SK-N-SH (cell line): ENCODE results near the gene TMC1. TPM values are rescaled to one million over a fixed set of nuclear protein-coding genes. Genes with fewer than 3 reads are reported as not detected.

ENCODE experiments used
- CTCF ChIA-PET: fragments of 300-600, 350-600 bp; formaldehyde crosslinking; extraction: SDS; loops from one replicate; lab custom pipeline; 2021; lab: Yijun Ruan, JAX
- POLR2A ChIA-PET: fragments of 350-600 bp; sonication (Branson Sonifier 250); formaldehyde crosslinking; extraction: SDS; loops from one replicate; lab custom pipeline; 2020; ENCODE audit warnings: antibody characterized with exemption, inconsistent platforms; lab: Yijun Ruan, JAX
- DNase-seq: peaks from one replicate; pipeline ENCODE4 v3.0.0; 2012
- H2AFZ ChIP-seq: fragments of 200-600 bp; sonication (generic); 2 replicates; pipeline ENCODE4 v1.8.1; 2016; ENCODE audit warnings: antibody characterized with exemption, mild to moderate bottlenecking, low read depth
- H3F3A ChIP-seq: fragments of 200-600 bp; sonication (generic); replicated peaks from 2 replicates; pipeline ENCODE3; 2016; ENCODE audit warnings: antibody characterized with exemption, mild to moderate bottlenecking; ENCODE audit not compliant: insufficient read depth
- H3K27ac ChIP-seq, 2 experiments: fragments of 200-500 bp in 1 of 2; fragments of 200-600 bp in 1 of 2; sonication (Bioruptor generic) in 1 of 2; sonication (generic), shearing (Covaris generic) in 1 of 2; 2 replicates each; pipeline versions ENCODE4 v1.5.1 to v1.6.1; 2014 to 2016; ENCODE audit warnings: low read depth in 2 of 2, inconsistent platforms in 1 of 2, low read length in 1 of 2, mild to moderate bottlenecking in 1 of 2, mixed read lengths in 1 of 2
- H3K27me3 ChIP-seq: fragments of 200-600 bp; sonication (generic), shearing (Covaris generic); 2 replicates; pipeline ENCODE4 v1.6.1; 2016; ENCODE audit warnings: mixed run types; ENCODE audit not compliant: insufficient read depth
- H3K36me3 ChIP-seq, 2 experiments: fragments of 200-500 bp in 1 of 2; fragments of 200-600 bp in 1 of 2; sonication (Bioruptor generic) in 1 of 2; sonication (generic) in 1 of 2; replicated peaks in 1 of 2; 2 replicates each; pipeline versions ENCODE3 to v1.5.1; 2014 to 2016; ENCODE audit warnings: low read length in 1 of 2, mild to moderate bottlenecking in 1 of 2; ENCODE audit not compliant: insufficient read depth in 2 of 2, control insufficient read depth in 1 of 2
- H3K4me1 ChIP-seq, 2 experiments: fragments of 200-500 bp in 1 of 2; fragments of 200-600 bp in 1 of 2; sonication (Bioruptor generic) in 1 of 2; sonication (generic), shearing (Covaris generic) in 1 of 2; 2 replicates each; pipeline versions ENCODE4 v1.5.1 to v1.6.1; 2014 to 2016; ENCODE audit warnings: low read depth in 1 of 2, low read length in 1 of 2, mixed run types in 1 of 2; ENCODE audit not compliant: insufficient read depth in 2 of 2, control insufficient read depth in 1 of 2
- H3K4me2 ChIP-seq: fragments of 200-600 bp; sonication (generic), shearing (Covaris generic); 2 replicates; pipeline ENCODE4 v1.6.1; 2017; ENCODE audit warnings: mixed run types
- H3K4me3 ChIP-seq, 2 experiments: fragments of 200-500 bp in 1 of 2; fragments of 200-600 bp in 1 of 2; sonication (Bioruptor generic) in 1 of 2; sonication (generic), shearing (Covaris generic) in 1 of 2; 2 replicates each; pipeline versions ENCODE4 v1.5.1 to v1.8.1; 2014 to 2016; ENCODE audit warnings: low read depth in 2 of 2, inconsistent platforms in 1 of 2, low read length in 1 of 2, mild to moderate bottlenecking in 1 of 2, mixed read lengths in 1 of 2, moderate library complexity in 1 of 2
- H3K79me2 ChIP-seq: fragments of 200-600 bp; sonication (generic); 2 replicates; pipeline ENCODE4 v1.8.1; 2017; ENCODE audit warnings: mild to moderate bottlenecking; ENCODE audit not compliant: insufficient read depth
- H3K9ac ChIP-seq: fragments of 200-600 bp; sonication (generic); 2 replicates; pipeline ENCODE4 v1.6.1; 2017; ENCODE audit warnings: mixed run types
- H3K9me2 ChIP-seq: fragments of 200-600 bp; sonication (generic); 2 replicates; pipeline ENCODE4 v1.6.1; 2017; ENCODE audit warnings: mixed run types
- H3K9me3 ChIP-seq: fragments of 200-600 bp; sonication (generic); 2 replicates; pipeline ENCODE4 v1.6.1; 2017; ENCODE audit warnings: mixed run types, mild to moderate bottlenecking, moderate library complexity
- H4K20me1 ChIP-seq: fragments of 200-600 bp; sonication (generic); 2 replicates; pipeline ENCODE4 v1.6.1; 2017; ENCODE audit warnings: mild to moderate bottlenecking, mixed run types; ENCODE audit not compliant: insufficient read depth
- ELF1 ChIP-seq: IDR thresholded peaks from 2 replicates; pipeline ENCODE4 v1.4.0; 2012
- FOSL2 ChIP-seq: IDR thresholded peaks from 2 replicates; pipeline ENCODE4 v1.4.0; 2012; ENCODE audit warnings: low read depth, mild to moderate bottlenecking, moderate library complexity, borderline replicate concordance
- FOXJ3 ChIP-seq: sonication (generic); formaldehyde crosslinking; IDR thresholded peaks from 2 replicates; pipeline ENCODE4 v1.5.1; 2020; ENCODE audit warnings: mild to moderate bottlenecking, missing genetic modification reagents
- FOXM1 ChIP-seq: IDR thresholded peaks from 2 replicates; pipeline ENCODE4 v1.4.0; 2012; ENCODE audit warnings: low read depth, mild to moderate bottlenecking
- GABPA ChIP-seq: IDR thresholded peaks from 2 replicates; pipeline ENCODE4 v1.4.0; 2012; ENCODE audit warnings: low read depth, mild to moderate bottlenecking
- NFIC ChIP-seq: IDR thresholded peaks from 2 replicates; pipeline ENCODE4 v1.4.0; 2012; ENCODE audit warnings: borderline replicate concordance
- POLR2AphosphoS5 ChIP-seq: IDR thresholded peaks from 2 replicates; pipeline ENCODE4 v1.6.1; 2012; ENCODE audit warnings: low read depth, low read length
- RCOR1 ChIP-seq: fragments of 150-350 bp; IDR thresholded peaks from 2 replicates; pipeline ENCODE4 v1.6.1; 2017; ENCODE audit warnings: antibody characterized with exemption, low read length
- REST ChIP-seq: IDR thresholded peaks from 2 replicates; pipeline ENCODE4 v1.6.1; 2012; ENCODE audit warnings: mild to moderate bottlenecking, low read depth, low read length, moderate library complexity
- SIN3A ChIP-seq: IDR thresholded peaks from 2 replicates; pipeline ENCODE4 v1.6.1; 2012; ENCODE audit warnings: low read depth, mild to moderate bottlenecking, low read length, moderate library complexity, borderline replicate concordance
- SMC3 ChIP-seq: IDR thresholded peaks from 2 replicates; pipeline ENCODE4 v1.6.1; 2012; ENCODE audit warnings: low read depth, low read length, improper control_type of control experiment
- TEAD4 ChIP-seq: IDR thresholded peaks from 2 replicates; pipeline ENCODE4 v1.4.0; 2012; ENCODE audit warnings: mild to moderate bottlenecking, borderline replicate concordance; ENCODE audit not compliant: insufficient read depth
- USF1 ChIP-seq: IDR thresholded peaks from 2 replicates; pipeline ENCODE4 v1.4.0; 2012; ENCODE audit warnings: low read depth, borderline replicate concordance
- USF2 ChIP-seq: fragments of 150-350 bp; IDR thresholded peaks from 2 replicates; pipeline ENCODE4 v1.6.1; 2017; ENCODE audit warnings: antibody characterized with exemption, low read length, low read depth, borderline replicate concordance
- YY1 ChIP-seq: IDR thresholded peaks from 2 replicates; pipeline ENCODE4 v1.4.0; 2012; ENCODE audit warnings: low read depth, mild to moderate bottlenecking
- WGBS: methylation state at CpG from one replicate; pipeline ENCODE4 v1.1.6; 2017; ENCODE audit warnings: low lambda C conversion rate; 5-methylcytosine and 5-hydroxymethylcytosine counted together
- polyA plus RNA-seq, 3 experiments: library from polyadenylated mRNA; depleted of rRNA; stranded (reverse); fragments of >200 nt; gene quantifications; 2 replicates each; pipeline ENCODE4 v1.2.3, GENCODE V29; 2012

TMC1 gene
- polyA plus RNA-seq, 1 of the 3 experiments (the other 2 are of a cell fraction): not detected

- Histone ChIP-seq H3K4me3 (no peak overlapping the region), H3F3A (no peaks in the 10 kb centered on the region), H3K4me1 (no peaks in the 10 kb centered on the region), H3K9ac (no peak overlapping the region), H3K9me2 (no peaks in the 10 kb centered on the region), H4K20me1 (no peaks in the 10 kb centered on the region), H3K4me2 (no peak overlapping the region), H3K9me3 (no peaks in the 10 kb centered on the region), H3K27me3 (no peaks in the 10 kb centered on the region), H3K27ac (no peak overlapping the region), H2AFZ (no peak overlapping the region), H3K36me3 (no peaks in the 10 kb centered on the region), H3K79me2 (no peaks in the 10 kb centered on the region)
- POLR2A ChIA-PET: no interaction called here
- TF ChIP-seq NFIC (no peak), USF2 (no peak), POLR2AphosphoS5 (no peak), ELF1 (no peak)
- CTCF ChIA-PET: no interaction called here
- no peak for DNase-seq
Measured at GRCh38 chr9:72786948-72787347, 265.5 kb downstream of the TMC1 start.

GRCh38 chr9:72788966-72789735 is 267.7 kb downstream of the TMC1 start:
- DNase-seq: no peak
- CTCF ChIA-PET: no interaction called here
- WGBS: 6% methylated on average over 5 of the region's 5 CpGs

GRCh38 chr9:72789885-72790284 is 268.5 kb downstream of the TMC1 start:
- Histone ChIP-seq H3K27ac (no peak overlapping the region), H3K4me3 (no peak overlapping the region), H3K36me3 (no peaks in the 10 kb centered on the region), H3K9me2 (no peaks in the 10 kb centered on the region), H3K9me3 (no peaks in the 10 kb centered on the region), H3K9ac (no peak overlapping the region), H2AFZ (no peak overlapping the region), H3K27me3 (no peaks in the 10 kb centered on the region), H3K79me2 (no peaks in the 10 kb centered on the region), H3K4me2 (no peak overlapping the region), H4K20me1 (no peaks in the 10 kb centered on the region), H3F3A (no peaks in the 10 kb centered on the region), H3K4me1 (no peaks in the 10 kb centered on the region)
- 13% methylated on average over 3 of the region's 3 CpGs for WGBS
- TF ChIP-seq FOXJ3 (CRISPR knock-in tag) (no peak), SIN3A (no peak), RCOR1 (no peak), GABPA (no peak), FOSL2 (no peak), SMC3 (no peak), REST (no peak), USF1 (no peak)
- no peak for DNase-seq
- POLR2A ChIA-PET: no interaction called here
- CTCF ChIA-PET: no interaction called here

More at GRCh38 chr9:72788966-72789735, 267.7 kb downstream of the TMC1 start:
- Histone ChIP-seq H3K27ac (no peak overlapping the region), H3K9me3 (no peaks in the 10 kb centered on the region), H3K4me2 (no peak overlapping the region), H2AFZ (no peak overlapping the region), H3K9ac (no peak overlapping the region), H4K20me1 (no peaks in the 10 kb centered on the region), H3K79me2 (no peaks in the 10 kb centered on the region), H3F3A (no peaks in the 10 kb centered on the region), H3K4me1 (no peaks in the 10 kb centered on the region), H3K4me3 (no peak overlapping the region), H3K9me2 (no peaks in the 10 kb centered on the region), H3K36me3 (no peaks in the 10 kb centered on the region), H3K27me3 (no peaks in the 10 kb centered on the region)
- no peak for TF ChIP-seq SIN3A
- TF ChIP-seq SMC3: no peak
- no peak for TF ChIP-seq FOXM1
- no peak for TF ChIP-seq TEAD4
- no peak for TF ChIP-seq ELF1
- no peak for TF ChIP-seq YY1
- no peak for TF ChIP-seq GABPA
- TF ChIP-seq POLR2AphosphoS5: no peak
- POLR2A ChIA-PET: no interaction called here
